C4-2B (cell line): Measurements from ENCODE around the gene DSCAML1.

Experiments
- H3K27ac ChIP-seq: fragments of 450-650 bp; 2 replicates; pipeline ENCODE4 v1.5.1; 2017
- ZFX ChIP-seq: fragments of 450-650 bp; IDR thresholded peaks from 2 replicates; pipeline ENCODE4 v1.6.1; 2017
- TF ChIP-seq, protein P1 (sequence below): fragments of 450-650 bp; conservative IDR thresholded peaks from 2 replicates; pipeline ENCODE4 v1.5.1; 2017; ENCODE audit warnings: mild to moderate bottlenecking

Gene DSCAML1

DNA sequence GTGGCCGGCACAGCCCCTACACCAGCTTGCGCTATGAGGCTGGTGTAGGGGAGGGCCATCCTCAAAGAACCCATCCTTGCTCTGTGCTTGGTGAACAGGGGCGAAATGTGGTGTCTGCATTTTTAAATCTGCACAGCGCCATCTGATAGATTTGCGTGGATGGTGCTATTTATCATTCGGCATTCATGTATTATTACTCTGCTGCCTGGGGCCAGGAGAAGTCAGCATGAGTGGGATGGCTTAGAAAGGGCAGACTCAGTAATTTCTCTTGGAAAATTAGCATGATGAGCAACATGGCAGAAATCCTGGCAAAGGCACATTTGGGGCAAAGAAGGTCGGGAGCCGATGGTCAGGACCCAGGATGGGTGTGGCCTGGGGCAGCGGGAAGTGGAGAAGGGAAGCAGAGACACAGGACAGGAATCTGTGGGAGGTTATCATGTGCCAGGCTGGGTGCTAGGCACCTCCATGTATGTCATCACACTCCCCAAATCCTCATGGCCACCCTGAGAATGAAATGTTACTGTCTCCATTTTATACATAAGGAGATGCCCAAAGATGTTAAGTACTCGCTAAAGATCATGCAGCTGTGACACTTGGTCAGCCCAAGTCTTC lies 320.4 kb downstream of the DSCAML1 start:
- TF ChIP-seq ZFX: no peak
- TF ChIP-seq, protein P1, sequence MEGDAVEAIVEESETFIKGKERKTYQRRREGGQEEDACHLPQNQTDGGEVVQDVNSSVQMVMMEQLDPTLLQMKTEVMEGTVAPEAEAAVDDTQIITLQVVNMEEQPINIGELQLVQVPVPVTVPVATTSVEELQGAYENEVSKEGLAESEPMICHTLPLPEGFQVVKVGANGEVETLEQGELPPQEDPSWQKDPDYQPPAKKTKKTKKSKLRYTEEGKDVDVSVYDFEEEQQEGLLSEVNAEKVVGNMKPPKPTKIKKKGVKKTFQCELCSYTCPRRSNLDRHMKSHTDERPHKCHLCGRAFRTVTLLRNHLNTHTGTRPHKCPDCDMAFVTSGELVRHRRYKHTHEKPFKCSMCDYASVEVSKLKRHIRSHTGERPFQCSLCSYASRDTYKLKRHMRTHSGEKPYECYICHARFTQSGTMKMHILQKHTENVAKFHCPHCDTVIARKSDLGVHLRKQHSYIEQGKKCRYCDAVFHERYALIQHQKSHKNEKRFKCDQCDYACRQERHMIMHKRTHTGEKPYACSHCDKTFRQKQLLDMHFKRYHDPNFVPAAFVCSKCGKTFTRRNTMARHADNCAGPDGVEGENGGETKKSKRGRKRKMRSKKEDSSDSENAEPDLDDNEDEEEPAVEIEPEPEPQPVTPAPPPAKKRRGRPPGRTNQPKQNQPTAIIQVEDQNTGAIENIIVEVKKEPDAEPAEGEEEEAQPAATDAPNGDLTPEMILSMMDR: no peak
- H3K27ac ChIP-seq: no peak overlapping the region

DNA sequence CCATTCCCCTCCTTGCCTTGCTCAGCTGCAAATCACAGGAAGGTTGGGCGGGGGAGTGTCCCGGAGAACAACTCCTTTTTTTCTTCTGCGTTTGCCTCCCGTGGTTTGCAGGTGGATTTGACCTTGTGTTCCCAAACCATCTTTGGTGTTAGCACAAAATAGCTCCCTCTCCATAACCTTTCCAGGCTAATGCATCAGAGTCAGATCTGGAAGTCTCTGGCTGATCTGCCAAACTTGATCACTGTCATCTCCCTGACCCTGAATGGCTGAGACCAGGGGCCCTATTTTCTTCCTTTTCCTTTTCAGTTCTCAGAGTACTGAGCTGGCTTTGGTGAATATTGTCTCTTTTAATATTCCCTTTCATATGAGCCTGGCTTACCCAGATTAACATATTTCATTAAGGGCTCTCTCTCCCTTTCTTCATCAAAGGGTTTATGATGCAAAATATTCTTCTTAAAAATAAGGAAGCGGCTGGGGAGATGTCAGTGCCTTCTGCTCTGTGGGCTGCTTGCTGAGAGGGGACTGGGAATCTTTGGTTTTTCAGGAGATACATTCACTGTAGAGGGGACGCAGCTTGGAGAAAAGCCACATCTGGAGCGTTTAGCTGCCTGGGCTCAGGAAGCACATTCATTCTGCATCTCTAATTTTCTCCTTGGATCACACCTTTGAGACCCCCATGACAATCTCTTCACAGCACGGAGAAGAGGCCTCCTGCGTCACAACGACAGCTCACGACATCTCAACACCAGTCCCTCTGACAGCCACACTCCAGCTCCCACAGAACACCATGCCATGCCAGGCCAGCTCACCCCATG lies 321.1 kb downstream of the DSCAML1 start:
- no peak for TF ChIP-seq ZFX
- TF ChIP-seq, protein P1: no peak
- H3K27ac ChIP-seq: no peak overlapping the region

DNA sequence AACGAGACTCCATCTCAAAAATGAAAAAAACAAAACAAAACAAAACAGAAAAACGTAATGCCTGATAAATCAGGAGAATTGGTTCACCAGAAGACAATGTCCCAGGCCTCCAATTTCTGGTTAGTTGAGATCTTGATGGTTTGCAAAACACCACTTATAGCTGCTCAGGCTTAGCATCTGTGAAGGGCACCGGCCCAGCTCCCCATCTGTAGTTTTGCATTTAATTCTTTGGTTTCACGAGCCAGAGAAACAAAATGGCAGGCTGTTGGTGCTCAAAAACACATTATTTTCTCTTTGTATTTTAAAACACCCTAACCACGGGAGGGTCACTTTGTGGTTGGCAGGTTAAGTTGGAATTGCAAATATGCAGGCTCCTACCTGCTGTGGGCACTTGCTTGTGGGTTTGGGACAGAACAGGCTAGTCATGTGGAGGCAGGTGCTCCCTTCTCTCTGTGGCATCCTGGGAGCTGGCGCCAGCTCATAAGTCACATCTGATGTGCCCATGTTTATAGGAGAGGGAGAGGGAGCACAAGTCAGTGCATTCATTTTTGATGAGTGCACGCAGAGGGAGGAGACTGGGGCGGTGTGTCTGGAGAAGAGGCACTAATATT lies 323.4 kb downstream of the DSCAML1 start:
- no peak overlapping the region for H3K27ac ChIP-seq
- TF ChIP-seq, protein P1: no peak
- TF ChIP-seq ZFX: no peak

DNA sequence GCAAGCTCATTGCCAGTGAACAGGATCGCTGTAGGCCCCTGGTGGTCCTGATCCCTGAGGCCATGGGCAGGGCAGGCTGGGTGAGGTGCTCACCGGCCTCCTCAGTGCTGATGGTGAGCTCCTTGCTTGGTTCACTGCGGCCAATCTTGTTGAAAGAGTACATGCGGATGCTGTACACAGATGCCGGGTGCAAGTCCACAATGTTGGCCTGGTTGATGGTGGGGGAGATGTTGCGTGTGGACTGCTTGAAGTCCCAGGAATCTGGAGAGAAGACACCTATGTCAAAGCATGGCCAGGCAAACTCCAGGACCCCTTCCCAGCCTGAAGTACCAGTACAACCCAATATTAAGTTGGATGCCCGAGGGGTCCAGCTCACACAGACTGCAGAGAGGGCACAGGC lies 325.2 kb downstream of the DSCAML1 start:
- TF ChIP-seq, protein P1: no peak
- no peak for TF ChIP-seq ZFX
- H3K27ac ChIP-seq: no peak overlapping the region

DNA sequence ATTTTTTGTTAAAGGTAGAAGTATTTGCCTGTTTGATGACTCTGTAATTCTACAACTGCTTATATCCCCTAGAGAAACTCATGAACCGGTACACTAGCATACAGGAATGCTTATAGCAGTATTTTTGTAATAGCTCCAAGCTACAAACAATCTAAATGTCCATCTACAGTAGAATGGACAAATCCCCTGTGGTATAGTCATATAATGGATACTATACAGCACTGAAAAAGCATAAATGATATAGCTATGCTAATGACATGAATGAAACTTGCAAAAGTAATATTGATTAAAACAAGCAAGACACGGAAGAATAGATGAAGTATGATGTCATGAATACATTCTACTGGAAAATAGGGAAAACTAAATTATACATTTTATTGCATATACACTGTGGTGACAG lies 326.4 kb downstream of the DSCAML1 start:
- no peak overlapping the region for H3K27ac ChIP-seq
- TF ChIP-seq, protein P1: no peak
- no peak for TF ChIP-seq ZFX

DNA sequence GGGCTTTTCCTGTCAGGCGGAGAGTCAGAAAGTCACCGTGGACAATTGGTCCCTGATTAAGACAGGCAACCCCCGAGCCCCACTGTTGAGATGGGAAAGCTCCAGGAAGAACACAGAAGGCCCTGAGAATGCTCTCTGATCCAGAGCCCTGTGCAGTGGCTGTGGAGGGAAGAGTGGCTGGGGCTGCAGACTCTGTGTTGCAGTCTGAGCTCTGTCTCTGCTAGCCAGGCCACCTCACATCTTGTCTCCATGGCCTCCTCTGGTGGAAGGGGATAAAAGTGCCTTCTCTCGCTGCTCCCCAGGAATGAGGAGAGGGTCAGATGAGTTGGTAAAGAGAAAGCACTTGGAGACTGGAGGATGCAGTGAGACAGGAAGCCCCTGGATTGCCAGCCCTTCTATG lies 328.1 kb downstream of the DSCAML1 start:
- no peak overlapping the region for H3K27ac ChIP-seq
- TF ChIP-seq, protein P1: no peak
- no peak for TF ChIP-seq ZFX

DNA sequence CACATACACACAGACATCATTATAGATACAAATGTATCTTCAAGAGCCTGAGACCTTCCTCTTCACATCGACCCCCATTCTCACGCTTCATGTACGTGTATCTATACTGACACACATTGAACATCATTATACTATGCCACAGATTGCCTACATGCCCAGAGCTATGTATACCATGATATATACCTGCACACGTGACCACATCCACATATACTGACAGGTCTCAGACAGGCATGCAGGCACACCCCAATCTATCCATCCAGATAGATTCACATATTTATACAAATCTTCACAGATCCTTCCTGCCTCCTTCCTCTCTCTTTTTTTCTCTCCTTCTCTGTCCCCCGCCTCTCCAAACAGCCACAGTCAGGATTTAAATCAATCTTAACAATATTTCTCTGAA lies 329.2 kb downstream of the DSCAML1 start:
- no peak for TF ChIP-seq ZFX
- TF ChIP-seq, protein P1: no peak

More for the DNA sequence above, 329.2 kb downstream of the DSCAML1 start:
- H3K27ac ChIP-seq: no peak overlapping the region
